AG20443 (cell line): ENCODE data around the gene IFFO2.

Experiments used
- DNase-seq: peaks from one replicate; pipeline ENCODE4 v3.0.0; 2012; ENCODE audit warnings: low spot score, mixed read lengths

Gene IFFO2

DNA sequence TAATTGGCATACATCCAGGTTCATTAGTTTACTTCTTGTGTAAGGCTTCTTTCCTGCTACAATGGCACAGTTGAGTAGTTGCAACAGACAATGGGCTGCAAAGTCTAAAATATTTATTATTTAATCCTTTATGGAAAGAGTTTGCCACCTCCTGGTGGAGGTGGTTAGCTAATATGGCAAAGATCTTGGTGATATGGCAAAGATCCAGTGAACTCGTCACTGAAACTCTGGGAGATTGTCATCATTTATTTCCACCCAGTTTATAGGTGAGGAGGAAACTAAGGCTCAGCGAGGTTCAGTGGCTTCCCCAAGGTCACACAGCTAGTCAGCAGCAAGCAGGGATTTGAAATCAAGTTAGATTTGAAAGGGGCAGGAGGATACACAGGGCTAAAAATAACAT lies 16.1 kb upstream of the IFFO2 start:
- peak; percentile 22 for DNase-seq

GRCh38 chr1:18970762-18971161 lies 14.3 kb upstream of the IFFO2 start:
- DNase-seq = no peak

GRCh38 chr1:18970358-18970757 lies 13.9 kb upstream of the IFFO2 start:
- DNase-seq = no peak

- DNase-seq = no peak
Observed at GRCh38 chr1:18967066-18967690, 10.7 kb upstream of the IFFO2 start.

- DNase-seq = peak; percentile 83
Observed at GRCh38 chr1:18965206-18966173, 9.0 kb upstream of the IFFO2 start.

- DNase-seq = no peak
Observed at GRCh38 chr1:18963968-18964367, 7.5 kb upstream of the IFFO2 start.

GRCh38 chr1:18962855-18963737 lies 6.6 kb upstream of the IFFO2 start:
- no peak for DNase-seq

DNA sequence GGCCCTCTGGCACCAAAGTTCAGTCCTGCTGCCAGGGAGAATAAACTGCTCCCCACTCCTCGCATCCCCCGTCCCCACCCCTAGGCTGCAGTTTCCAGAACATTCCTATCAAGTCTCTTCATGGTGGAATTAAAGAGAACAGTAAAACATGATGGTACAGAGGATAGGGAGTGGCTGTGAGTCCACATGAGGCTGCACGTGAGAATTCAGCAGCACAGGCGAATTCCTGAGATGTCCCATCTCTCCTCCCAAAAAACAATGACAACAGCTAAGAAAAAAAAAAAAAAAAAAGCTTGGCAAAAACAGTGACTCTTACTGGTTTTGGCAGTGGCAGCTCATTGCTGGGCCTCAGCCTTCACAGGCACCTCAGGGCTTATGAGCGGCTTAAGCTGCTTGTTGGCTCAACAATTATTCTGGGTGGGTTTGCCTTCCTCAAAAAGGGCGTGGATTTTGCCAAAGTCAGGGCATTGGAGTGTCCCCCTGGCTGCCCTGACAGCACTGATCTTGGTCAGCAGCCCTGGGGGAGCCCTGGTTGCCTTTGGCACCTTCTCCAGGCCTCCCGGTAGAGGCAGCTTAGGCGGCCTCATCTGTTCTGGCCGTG lies 5.7 kb upstream of the IFFO2 start:
- DNase-seq = peak; percentile 81

DNA sequence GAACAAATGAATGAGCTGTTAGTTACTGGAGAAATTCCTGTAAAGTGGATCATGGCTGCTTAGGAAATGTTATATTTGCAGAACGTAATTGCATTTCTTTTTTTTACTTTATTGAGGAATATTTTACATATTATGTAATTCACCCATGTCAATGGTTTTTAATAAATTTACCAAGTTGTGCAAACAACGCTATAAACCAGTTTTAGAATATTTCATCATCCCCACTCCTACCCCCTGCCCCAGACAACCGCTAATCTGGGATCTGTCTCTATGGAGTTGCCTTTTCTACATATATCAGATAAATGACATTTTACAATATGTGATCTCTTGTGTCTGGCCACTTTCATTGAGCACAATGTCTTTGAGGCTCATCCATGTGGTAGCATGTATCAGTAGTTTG lies 4.3 kb upstream of the IFFO2 start:
- no peak for DNase-seq

DNA sequence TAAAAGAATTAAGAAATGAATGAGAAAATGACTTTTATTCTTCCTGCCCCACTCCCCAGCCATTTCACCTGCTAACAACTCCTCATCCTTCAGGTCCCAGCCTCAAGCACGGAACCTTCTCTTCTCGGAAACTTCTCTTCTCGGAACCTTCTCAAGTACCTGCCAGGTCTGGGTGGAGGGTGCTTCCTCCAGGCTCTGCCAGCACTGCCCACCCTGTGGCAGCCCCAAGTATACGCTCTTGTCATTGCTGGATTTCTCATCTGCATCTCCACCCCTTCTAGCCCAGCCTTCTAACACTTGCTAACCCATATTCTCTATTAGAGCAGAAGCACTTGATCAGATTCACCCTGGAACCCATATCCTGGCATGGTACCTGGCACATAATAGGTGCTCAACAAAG lies 3.9 kb upstream of the IFFO2 start:
- DNase-seq = no peak

- no peak for DNase-seq
Observed at GRCh38 chr1:18959591-18959990, 3.1 kb upstream of the IFFO2 start.

DNA sequence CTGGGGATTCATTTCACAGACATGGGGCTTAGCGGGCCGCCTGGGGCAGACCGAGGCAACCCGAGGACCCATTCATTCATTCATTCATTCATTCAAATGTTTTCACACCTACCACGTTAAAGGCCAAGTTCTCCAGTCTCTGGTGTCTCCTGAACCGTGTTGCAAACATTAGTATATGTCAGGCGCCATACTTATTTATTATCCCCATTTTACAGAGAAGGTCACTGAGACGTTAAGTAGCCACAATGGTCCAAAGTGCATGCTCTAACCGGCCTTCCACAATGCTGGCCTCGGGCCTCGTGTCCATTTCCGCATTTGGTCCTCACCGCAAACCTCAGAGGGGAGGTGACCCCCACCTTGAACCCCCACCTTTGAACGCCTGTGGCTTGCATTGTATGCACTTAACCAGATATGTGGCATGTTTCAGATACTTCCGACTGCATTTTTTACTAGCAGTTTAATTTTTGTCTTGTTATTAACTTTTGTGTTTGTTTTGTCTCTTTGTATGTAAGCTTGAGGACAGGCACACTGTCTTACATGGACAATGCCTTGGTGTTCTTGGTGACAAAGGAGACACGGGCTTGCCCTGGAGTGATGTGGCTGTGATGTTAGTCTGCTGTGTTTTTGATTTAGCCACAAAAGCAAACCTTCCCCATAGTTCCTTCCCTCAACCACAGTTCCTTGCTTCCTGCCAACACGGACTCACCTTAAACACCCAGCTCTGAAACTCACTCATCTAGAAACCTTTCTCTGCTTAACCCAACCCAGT lies 1.2 kb upstream of the IFFO2 start:
- no peak for DNase-seq

DNA sequence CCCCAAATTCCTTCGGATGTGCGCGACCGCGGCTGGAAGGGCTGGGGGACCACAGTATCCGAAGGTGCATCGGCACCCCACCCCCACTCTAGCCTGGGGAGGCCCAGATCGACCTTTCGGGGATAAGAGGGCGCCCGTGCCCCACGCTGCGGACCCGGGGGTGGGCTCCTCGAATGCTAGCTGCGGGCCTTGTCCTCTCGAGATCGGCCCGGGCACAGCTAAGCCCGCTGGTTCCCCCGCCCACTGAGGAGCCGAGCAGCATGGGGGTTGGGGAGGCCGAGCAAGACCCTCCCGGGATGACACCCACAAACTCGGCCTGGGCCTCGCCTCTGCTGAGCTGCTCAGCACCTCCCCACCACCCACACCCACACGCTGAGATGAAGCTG lies 653 bp upstream of the IFFO2 start:
- DNase-seq = no peak

- DNase-seq = peak; percentile 51
Observed at GRCh38 chr1:18955441-18956192, 859 bp downstream of the IFFO2 start.

- DNase-seq = no peak
Observed at GRCh38 chr1:18955131-18955440, 1.4 kb downstream of the IFFO2 start.

DNA sequence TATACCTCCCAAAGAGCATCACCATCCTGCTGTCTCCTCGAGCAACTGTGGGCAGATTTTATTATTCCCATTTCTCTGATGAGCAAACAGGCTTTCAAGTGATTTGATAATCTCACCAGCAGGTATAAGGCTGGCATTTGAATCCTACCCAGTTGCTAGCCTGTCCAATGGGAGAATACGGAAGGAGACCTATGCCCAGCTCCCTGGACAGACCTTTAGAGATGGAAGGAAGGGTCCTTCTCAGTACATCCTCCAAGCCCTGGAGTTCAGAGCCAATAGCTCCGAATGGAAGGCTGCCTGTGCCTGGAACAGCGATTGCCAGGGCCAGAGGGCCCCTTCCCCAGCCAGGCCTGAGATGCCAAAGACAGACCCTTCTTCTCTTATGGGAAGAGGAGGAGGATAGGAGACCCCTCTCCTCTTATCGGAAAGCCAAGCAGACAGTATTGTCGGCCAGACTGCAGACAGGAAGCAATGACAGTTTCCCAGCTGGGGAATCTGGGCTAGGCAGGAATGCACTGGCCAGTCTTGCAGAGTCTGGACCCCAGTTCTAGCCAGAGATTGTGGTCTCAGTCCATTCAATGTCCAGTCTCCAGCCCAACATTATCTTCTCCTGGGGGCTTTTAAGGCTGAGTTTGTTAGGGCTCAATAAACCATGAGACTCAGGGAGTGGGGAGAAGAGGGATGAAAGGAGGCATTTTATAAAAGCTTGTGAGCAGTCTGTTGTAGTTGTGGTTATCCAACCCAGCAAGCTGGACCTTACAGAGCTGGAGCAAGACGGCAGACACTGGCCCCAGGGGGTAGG lies 2.0 kb downstream of the IFFO2 start:
- DNase-seq = no peak

DNA sequence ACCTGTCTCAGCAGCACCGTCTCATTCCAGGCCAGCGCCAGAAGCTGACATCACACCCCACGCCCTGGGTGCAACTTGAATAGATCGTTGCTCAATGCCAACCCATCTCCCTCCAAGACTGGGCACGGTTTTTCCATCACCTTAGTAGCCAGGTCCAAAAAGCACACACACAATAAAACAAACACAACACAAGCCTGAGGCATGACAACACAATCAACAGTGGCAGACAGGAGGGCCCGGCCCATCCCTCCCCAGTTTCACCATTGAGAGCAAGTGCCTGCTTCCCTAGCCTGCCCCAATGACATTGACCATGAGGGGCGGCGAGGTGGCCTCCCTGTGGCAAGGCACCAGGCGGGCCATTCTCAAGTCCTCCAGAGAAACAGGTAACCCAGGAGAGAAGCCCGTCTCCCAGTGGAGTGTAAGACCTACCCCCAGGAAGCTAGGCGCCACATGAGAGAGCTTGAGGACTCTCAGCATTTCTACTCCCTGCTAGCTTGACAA lies 2.7 kb downstream of the IFFO2 start:
- DNase-seq = no peak

- DNase-seq = no peak
Observed at GRCh38 chr1:18951818-18952391, 4.6 kb downstream of the IFFO2 start.

GRCh38 chr1:18951416-18951815 lies 5.1 kb downstream of the IFFO2 start:
- no peak for DNase-seq
